HG02588 (cell line): ENCODE measurements around the gene IL36A.

ENCODE experiments used
- ATAC-seq: cut with Tn5 transposase; IDR thresholded peaks from one replicate; pipeline ENCODE4 v1.9.1; 2021; ENCODE audit warnings: mild to moderate bottlenecking, moderate library complexity; ENCODE audit not compliant: unreplicated experiment

Gene IL36A

DNA sequence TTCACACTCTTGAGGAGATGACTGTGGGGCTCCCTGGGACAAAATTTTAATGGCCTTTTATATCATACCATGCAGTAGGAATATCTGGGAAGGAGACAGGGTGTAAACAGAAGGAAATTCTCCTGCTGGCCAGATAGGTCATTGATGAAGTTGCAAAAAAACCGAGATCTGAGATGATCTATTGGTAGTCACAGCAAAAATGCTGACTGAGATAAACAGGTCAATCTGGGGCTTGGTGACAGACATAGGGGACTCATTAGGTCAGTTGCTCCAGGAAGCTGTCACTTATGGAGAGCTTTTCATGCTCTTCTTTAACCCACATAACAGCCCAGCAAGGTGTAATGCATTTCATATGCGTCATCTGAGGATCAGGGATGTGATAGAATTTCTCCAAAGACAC, 2.6 kb upstream of the IL36A start:
- no peak for ATAC-seq

DNA sequence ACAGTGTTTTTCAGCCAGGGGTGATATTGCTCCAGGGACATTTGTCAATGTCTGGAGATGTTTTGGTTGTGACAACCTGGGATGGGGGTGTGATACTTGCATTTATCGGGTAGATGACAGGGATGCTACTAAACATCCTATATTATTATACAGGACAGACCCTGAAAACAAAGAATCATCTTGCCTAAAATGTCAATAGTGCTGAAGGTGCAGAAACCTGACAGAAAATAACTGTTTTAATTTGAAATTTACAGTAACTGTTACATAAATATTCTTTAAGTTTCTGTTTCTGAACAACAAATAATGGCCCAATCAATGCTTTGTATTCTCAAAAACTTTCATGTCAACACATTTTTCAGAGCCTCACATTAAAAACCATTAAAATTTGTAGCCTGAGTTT, 2.0 kb downstream of the IL36A start:
- no peak for ATAC-seq

DNA sequence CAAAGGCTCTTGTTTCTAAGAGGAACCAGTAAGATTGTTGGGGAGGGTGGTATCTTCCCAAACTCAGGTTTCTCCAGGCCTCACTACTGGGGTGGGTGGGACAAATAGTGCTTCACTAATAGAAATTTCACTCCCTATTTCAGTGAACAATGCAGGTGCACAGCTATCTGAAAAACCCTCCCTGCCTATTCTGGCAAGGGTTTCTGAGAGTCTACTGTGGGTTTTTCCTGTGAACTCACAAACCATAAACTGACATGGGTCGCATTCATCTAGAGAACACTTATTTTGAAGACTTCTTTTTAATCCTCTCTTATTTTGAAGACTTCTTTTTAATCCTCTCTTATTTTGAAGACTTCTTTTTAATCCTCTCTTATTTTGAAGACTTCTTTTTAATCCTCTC, 4.4 kb downstream of the IL36A start:
- no peak for ATAC-seq

DNA sequence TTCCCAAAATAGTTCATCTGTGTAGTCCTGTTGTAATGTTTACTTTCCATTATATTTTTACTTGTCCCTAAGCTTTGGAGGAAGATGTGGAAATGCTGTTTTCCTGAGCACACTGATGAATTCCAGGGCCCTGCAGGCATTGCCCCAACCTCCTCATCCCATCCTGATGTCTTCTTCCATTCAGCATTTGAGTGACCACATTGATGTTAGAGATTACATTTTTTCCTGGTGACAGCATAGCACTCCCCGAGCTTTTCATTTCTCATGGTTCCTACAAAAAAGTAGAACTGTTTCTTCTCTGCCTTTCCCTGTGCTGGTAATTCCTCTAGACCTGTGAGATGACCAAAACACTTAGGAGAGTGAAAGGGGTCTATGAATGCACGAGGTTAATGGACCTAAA, 4.8 kb downstream of the IL36A start:
- no peak for ATAC-seq

DNA sequence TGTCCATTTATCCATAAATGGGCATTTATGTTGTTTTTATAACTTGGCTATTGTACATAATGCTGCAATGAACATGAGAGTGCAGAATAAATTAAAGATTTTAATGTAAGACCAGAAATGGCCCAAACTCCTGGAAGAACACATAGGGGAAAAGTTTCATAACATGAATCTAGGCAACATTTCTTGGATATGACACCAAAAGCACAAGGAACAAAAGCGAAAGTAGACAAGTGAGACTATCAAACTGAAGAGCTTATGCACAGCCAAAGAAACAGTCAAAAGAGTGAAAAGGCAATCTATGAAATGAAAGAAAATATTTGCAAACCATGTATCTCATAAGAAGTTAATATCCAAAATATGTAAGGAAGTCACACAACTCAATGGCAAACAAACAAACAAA, 5.8 kb downstream of the IL36A start:
- no peak for ATAC-seq

DNA sequence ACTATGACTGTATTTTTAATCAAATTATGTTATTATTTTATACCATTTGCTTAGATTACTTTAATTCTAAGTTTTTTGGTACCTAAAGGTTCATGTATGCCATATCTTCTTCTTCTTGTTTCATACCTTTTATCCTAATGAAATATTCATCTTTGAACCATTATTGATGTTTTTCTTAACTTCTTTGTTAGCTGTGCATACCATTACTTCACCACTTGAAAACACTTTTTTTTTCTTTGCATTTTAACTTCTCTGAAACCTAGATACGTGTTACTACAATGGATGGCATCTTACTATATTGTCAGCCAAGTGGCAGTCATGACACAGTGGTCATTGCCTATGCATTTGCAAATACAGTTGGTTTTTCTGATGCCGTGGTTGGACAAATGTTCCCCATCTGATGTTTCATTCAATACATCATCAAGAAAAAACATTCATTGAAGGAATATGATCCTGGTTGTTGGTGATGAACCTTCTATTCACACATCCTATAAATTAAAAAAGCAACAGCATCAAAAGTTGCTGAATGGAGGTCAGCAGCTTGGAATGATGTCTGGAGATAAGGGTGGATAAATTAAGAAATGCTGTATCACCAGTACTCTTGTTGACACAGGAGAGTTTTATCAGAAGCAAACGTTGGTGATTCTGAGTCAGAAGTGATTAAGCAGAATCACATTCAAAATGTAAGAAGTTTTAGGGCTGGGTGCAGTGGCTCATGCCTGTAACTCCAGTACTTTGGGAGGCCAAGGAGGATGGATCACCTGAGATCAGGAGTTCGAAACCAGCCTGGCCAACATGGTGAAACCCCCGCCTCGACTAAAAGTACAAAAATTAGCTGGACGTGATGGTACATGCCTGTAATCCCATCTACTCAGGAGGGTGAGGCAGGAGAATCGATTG, 7.4 kb downstream of the IL36A start:
- ATAC-seq = no peak

- no peak for ATAC-seq
These were observed 8.0 kb downstream of the IL36A start for GRCh38 chr2:113013336-113013661.

DNA sequence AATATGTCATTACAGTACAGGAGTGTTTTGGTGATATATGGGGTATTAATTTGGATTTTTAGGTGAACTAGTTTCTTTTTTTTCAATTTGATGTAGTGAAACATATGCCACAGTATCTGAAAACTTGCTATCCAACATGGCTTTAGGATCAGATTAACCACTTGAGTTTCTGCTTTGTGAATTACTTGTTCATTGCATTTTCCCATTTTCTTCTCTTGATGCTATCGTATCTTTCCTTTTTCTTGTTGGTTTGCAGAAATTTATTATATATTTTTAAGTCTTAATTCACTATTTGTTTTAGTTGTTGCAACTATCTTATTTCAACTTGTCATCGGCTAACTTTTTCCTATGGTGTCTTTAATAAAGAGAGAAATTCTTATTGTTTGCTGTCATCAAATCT, 8.8 kb downstream of the IL36A start:
- no peak for ATAC-seq

DNA sequence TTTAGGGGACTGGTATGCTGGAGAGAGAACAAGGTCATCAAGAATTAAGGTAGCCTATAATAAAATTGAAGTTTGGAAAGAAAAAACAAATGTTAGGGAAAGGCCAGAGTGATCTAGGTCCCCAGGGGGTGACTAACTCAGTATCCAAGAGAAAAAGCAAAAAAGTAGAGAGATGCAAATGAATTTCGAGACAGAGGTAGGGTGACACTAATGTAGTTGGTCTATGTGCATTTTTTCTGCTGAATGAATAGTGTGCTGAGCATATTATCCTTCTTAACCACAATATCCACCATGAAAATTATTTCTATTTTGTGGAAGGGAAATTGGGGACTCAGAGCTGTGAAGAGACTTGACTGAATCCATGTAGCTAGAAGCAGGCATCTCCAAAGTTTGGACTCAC, 9.8 kb downstream of the IL36A start:
- no peak for ATAC-seq

GRCh38 chr2:113015655-113016054, 10.4 kb downstream of the IL36A start:
- no peak for ATAC-seq

DNA sequence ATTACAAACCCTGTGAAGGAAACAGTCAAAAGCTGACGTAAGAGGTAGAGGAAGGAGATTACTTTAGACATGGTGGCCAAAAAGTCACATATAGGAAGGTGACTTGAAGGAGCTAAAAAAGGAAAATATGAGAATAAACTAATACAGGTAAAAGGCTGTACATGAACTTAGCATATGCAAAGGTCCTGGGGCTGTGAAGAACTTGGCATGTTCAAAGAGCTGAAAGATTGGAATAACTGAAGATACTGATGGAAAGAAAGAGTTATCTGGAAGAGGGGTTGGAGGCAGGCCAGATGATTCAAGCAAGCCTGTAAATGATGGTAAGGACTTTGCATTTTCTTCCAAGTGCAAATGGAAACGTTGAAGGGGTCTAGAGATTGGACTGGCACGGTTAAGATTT, 13.2 kb downstream of the IL36A start:
- no peak for ATAC-seq

DNA sequence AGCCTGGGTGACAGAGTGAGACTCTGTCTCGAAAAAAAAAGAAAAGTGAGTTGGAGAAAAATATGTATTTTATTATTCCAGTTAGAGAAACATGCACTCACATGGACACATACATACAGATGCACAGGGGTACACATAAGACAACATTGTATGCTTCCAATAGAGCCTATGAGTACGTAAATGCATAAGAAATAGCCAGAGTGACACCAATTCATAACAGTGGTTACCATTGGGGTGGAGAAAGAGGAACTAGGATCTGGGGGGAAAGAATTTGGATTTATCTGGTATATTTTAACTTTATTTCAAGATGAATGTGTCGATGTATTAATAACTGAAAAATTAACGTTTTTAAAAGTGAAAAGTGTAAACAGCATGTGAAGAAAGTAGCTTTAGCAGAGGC, 16.1 kb downstream of the IL36A start:
- ATAC-seq = no peak

DNA sequence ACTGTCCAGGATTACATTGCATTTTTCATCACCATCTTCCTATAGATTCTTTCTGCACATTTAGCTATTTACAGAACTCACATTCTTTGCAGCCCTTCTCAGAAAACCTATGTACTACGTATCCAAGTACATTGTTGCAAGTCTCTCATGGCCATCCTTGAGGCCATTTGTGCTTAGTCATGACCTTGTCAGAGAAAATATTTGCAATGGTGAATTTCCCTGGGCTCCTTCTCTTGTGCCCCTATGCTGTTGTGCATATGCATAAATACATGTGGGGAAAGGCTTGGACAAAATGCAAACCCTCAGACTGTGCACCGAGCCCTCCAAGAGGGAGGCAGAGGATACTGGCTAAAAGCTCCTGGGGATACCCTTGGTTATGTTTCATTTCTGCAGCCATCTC, 19.5 kb downstream of the IL36A start:
- ATAC-seq = no peak

- no peak for ATAC-seq
These were observed 20.5 kb downstream of the IL36A start for GRCh38 chr2:113025737-113026136.

DNA sequence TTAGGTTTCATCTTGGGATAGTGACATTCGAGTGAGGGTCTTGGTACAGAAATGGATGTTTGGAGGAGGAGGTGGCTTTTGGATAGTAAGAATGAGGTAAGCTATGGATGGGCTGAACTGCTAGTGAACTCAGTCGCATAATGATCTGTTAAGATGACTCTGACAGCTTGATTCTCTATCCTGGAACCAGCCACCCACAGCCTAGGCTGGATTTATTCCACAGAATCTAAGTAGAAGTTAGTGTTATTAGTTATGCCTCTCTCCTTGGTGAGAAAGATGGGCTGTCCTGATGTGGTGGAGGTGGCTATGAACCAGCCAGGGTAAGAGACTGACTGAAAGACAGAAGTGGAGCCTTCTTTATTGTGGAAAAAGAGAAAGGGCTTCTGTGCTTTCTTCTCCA, 22.4 kb downstream of the IL36A start:
- ATAC-seq = no peak

- ATAC-seq = no peak
These were observed 22.9 kb downstream of the IL36A start for GRCh38 chr2:113028112-113028511.

DNA sequence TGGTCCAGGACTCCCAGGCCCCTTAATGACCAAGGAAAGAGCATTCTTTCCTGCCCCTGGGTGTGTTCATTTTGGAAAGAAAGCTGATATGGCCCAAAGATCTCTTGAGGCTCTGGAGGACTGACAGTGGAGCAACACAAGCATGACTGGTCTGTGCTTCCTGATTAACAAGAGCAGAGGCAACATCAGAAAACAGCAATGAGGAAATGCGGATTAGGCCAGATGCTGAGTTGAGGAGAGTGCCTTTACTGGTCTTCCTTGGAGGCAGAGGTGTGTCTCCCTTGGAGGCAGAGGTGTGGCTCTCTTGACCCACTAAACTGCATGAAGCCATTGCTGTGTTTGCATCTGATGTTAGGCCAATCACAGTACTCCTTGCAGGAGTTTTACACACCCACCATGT, 27.5 kb downstream of the IL36A start:
- ATAC-seq = no peak

- ATAC-seq = no peak
These were observed 28.8 kb downstream of the IL36A start for GRCh38 chr2:113034016-113034415.

- no peak for ATAC-seq
These were observed 31.5 kb downstream of the IL36A start for GRCh38 chr2:113036763-113037162.

- ATAC-seq = no peak
These were observed 33.0 kb downstream of the IL36A start for GRCh38 chr2:113038291-113038690.

GRCh38 chr2:113039158-113039557, 33.9 kb downstream of the IL36A start:
- ATAC-seq = no peak

- no peak for ATAC-seq
These were observed 34.5 kb downstream of the IL36A start for GRCh38 chr2:113039719-113040118.

GRCh38 chr2:113041871-113042270, 36.6 kb downstream of the IL36A start:
- ATAC-seq = no peak
